ENCODE data around the gene NEK6. TPM values are rescaled to one million over a fixed set of nuclear protein-coding genes. Genes with fewer than 3 reads are reported as not detected.

Gene NEK6
- total RNA-seq, 2 donors from 2014 or later, result 77.8 to 83.4 TPM

- peak; percentile 78 for DNase-seq
- Histone ChIP-seq H3K27me3 (no peaks in the 10 kb centered on the region), H3K4me3 (no peak overlapping the region), H3K27ac (peak overlapping the region; percentile 83), H3K4me1 (peaks cover 42% of the 10 kb centered on the region), H3K9me3 (no peaks in the 10 kb centered on the region), H3K9ac (ENCODE audit: low read depth in 2 of 2, low read length in 2 of 2) (peak overlapping the region; percentile 56 to 67), H3K36me3 (no peaks in the 10 kb centered on the region)
- TF ChIP-seq CTCF (IDR thresholded peaks at IDR 0.05), result no peak
- intact Hi-C loops (cut with DNase I), result no loop called here
Observed at GRCh38 chr9:124285903-124286291, 28.1 kb downstream of the NEK6 start.

- Histone ChIP-seq H3K27me3 (no peaks in the 10 kb centered on the region), H3K4me1 (peaks cover 42% of the 10 kb centered on the region), H3K9me3 (no peaks in the 10 kb centered on the region), H3K27ac (peak overlapping the region; percentile 83), H3K36me3 (no peaks in the 10 kb centered on the region), H3K4me3 (no peak overlapping the region), H3K9ac (ENCODE audit: low read depth in 2 of 2, low read length in 2 of 2) (peak overlapping the region; percentile 56 to 67)
- no peak for TF ChIP-seq CTCF (IDR thresholded peaks at IDR 0.05)
- intact Hi-C loops (cut with DNase I), result no loop called here
- DNase-seq, result peak; percentile 86
Observed at GRCh38 chr9:124286292-124286931, 28.7 kb downstream of the NEK6 start.

- Histone ChIP-seq H3K9ac (ENCODE audit: low read depth in 2 of 2, low read length in 2 of 2) (no peak overlapping the region), H3K27me3 (no peaks in the 10 kb centered on the region), H3K9me3 (no peaks in the 10 kb centered on the region), H3K27ac (no peak overlapping the region), H3K4me3 (no peak overlapping the region), H3K4me1 (peaks cover 22% of the 10 kb centered on the region), H3K36me3 (no peaks in the 10 kb centered on the region)
- DNase-seq, result no peak
- intact Hi-C loops (cut with DNase I), result loop anchor here (10.0 kb wide), 1 partner anchor 165 kb away; no protein-coding TSS in a partner anchor
- TF ChIP-seq CTCF (IDR thresholded peaks at IDR 0.05), result no peak
Observed at GRCh38 chr9:124290053-124290591, 32.4 kb downstream of the NEK6 start.

DNA sequence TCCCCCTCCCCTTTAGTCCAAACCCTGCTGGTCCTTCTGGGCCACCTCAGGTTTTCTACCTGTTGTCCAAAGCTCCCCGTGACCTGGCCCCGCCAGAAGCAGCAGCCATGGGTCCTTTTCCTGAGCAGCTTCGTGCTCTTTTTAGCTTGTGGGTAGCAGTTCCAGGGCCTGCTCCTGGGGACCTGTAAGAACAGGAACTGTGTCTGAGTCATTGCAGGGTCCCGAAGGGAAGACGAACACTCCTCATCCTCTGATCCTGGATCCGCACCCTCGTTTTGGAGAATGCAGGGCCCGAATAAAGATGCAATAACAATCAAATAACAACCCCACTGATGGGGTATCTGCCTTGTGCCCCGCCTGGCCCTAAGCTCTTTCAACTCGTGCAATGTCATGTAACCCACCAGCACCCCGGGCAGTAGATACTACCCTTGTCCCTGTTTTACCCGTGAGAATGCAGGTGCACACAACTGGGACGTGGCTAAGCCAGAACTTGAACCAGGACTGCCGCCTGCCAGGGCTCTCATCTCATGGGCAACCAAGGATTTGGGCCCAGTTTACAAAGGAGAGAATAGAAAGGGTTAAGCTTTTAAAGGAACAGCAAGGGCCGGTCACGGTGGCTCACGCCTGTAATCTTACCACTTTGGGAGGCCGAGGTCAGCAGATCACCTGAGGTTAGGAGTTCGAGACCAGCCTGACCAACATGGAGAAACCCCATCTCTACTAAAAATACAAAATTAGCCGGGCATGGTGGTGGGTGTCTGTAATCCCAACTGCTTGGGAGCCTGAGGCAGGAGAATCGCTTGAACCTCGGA lies 33.2 kb downstream of the NEK6 start:
- Histone ChIP-seq H3K4me1 (peaks cover 14% of the 10 kb centered on the region), H3K27ac (no peak overlapping the region), H3K27me3 (no peaks in the 10 kb centered on the region), H3K9ac (ENCODE audit: low read depth in 2 of 2, low read length in 2 of 2) (peak overlapping the region in 1 of 2 donors; percentile 21), H3K9me3 (no peaks in the 10 kb centered on the region), H3K4me3 (no peak overlapping the region), H3K36me3 (no peaks in the 10 kb centered on the region)
- no peak for TF ChIP-seq CTCF (IDR thresholded peaks at IDR 0.05)
- DNase-seq, result no peak
- intact Hi-C loops (cut with DNase I), result loop anchor here (10.0 kb wide), 1 partner anchor 166 kb away; no protein-coding TSS in a partner anchor

DNA sequence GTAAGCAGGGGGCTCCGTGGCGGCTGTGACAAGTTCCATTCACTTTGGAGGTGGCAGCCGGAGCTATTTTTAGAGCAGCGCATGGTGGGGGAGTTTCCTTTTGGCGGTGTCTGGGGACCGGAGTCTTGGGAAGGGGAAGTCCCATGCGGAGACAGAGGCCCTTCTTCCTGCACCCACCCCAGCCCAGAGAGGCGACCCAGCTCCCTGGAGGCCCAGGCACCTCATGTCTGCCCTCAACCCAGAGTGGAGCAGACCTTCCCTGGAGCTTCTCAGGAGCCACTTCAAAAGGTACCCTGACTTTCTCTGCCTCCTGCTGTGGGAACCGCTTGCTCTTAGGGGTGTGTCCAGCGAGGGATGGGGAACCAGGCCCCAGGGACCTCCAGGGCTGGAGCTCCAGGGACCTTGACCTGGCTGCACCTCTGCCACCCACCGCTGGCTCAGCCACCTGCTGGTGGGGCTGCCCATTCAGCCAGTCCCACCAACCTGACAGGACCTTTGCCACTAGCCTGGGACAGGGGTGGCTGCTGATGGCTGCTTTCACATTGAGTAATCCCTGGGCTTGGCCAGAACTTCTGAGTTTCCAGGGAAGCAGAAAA lies 34.1 kb downstream of the NEK6 start:
- Histone ChIP-seq H3K36me3 (no peaks in the 10 kb centered on the region), H3K27me3 (no peaks in the 10 kb centered on the region), H3K27ac (no peak overlapping the region), H3K4me3 (no peak overlapping the region), H3K4me1 (peaks cover 5% of the 10 kb centered on the region), H3K9me3 (no peaks in the 10 kb centered on the region), H3K9ac (ENCODE audit: low read depth in 2 of 2, low read length in 2 of 2) (peak overlapping the region in 1 of 2 donors; percentile 3)
- intact Hi-C loops (cut with DNase I), result loop anchor here (10.0 kb wide), 1 partner anchor 167 kb away; no protein-coding TSS in a partner anchor
- TF ChIP-seq CTCF (IDR thresholded peaks at IDR 0.05), result no peak
- no peak for DNase-seq

Data from colonic mucosa (tissue), 4 donors.